Endothelial cell (in vitro differentiated cells): ENCODE results near the gene ARSG. TPM values are rescaled to one million over a fixed set of nuclear protein-coding genes. Genes with fewer than 3 reads are reported as not detected.
"Not testable (repeated sequence)": the region's sequence is repeated elsewhere in the genome, so short reads cannot be mapped to it uniquely, and the experiment has no call there.

Experiments used
- DNase-seq: peaks from one replicate; pipeline ENCODE4 v3.0.0; 2021; ENCODE audit warnings: low spot score
- H3K27ac Mint-ChIP-seq: one replicate; pipeline ENCODE4 v1.8.0; 2021; ENCODE audit warnings: mixed read lengths, inconsistent platforms; ENCODE audit not compliant: unreplicated experiment
- H3K27me3 Mint-ChIP-seq: one replicate; pipeline ENCODE4 v1.8.0; 2021; ENCODE audit warnings: mild to moderate bottlenecking, moderate library complexity, mixed read lengths, inconsistent platforms; ENCODE audit not compliant: unreplicated experiment
- H3K36me3 Mint-ChIP-seq: one replicate; pipeline ENCODE4 v1.8.0; 2021; ENCODE audit warnings: mild to moderate bottlenecking, low read depth, mixed read lengths, inconsistent platforms; ENCODE audit not compliant: unreplicated experiment
- H3K4me1 Mint-ChIP-seq: one replicate; pipeline ENCODE4 v1.8.0; 2021; ENCODE audit warnings: mild to moderate bottlenecking, mixed read lengths, inconsistent platforms; ENCODE audit not compliant: unreplicated experiment
- H3K4me3 Mint-ChIP-seq: one replicate; pipeline ENCODE4 v1.8.0; 2021; ENCODE audit warnings: mild to moderate bottlenecking, mixed read lengths, inconsistent platforms; ENCODE audit not compliant: unreplicated experiment
- H3K9me3 Mint-ChIP-seq: one replicate; pipeline ENCODE4 v1.8.0; 2021; ENCODE audit warnings: mixed read lengths, inconsistent platforms; ENCODE audit not compliant: unreplicated experiment
- total RNA-seq: library from RNA; stranded (reverse); fragmentation: NEBNext Ultra II Directional; extraction: Animal tissue kit (Norgen Biotek cat#: 25700); gene quantifications from one replicate; pipeline ENCODE4 v1.2.1, GENCODE V29; 2021; ENCODE audit not compliant: unreplicated experiment
- TF ChIP-seq, protein P1 (sequence below): fragments of 200-600 bp; sonication (generic); IDR thresholded peaks from one replicate; pipeline ENCODE4 v1.5.0; 2021; ENCODE audit warnings: antibody characterized with exemption; ENCODE audit not compliant: unreplicated experiment

ARSG gene
- total RNA-seq, 1 donor from 2014 or later: 9.8 TPM

DNA sequence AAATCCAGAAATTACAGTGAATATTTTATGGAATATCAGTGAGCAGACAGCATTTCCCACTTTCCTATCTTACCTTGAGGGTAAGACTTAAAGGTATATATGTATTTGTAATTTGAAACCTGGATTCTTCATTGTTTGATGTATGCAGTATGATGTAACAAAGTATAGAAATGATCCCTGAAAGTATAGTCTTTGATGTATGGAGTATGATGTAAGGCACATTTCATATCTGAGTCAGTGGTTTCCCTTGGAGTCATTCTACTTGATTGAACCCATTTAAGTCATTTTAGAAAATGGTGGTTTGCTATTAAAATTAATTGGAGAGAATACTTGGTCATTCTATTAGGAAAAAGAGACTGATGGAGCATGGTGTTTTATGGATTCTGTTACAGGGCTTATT, 33.4 kb upstream of the ARSG start:
- H3K36me3 Mint-ChIP-seq: peaks cover 5% of the 10 kb centered on the region
- no peak for DNase-seq
- no peak overlapping the region for H3K27ac Mint-ChIP-seq
- H3K9me3 Mint-ChIP-seq: no peaks in the 10 kb centered on the region
- no peak overlapping the region for H3K4me3 Mint-ChIP-seq
- peaks cover 10% of the 10 kb centered on the region for H3K4me1 Mint-ChIP-seq
- peaks cover 5% of the 10 kb centered on the region for H3K27me3 Mint-ChIP-seq
- TF ChIP-seq, protein P1, sequence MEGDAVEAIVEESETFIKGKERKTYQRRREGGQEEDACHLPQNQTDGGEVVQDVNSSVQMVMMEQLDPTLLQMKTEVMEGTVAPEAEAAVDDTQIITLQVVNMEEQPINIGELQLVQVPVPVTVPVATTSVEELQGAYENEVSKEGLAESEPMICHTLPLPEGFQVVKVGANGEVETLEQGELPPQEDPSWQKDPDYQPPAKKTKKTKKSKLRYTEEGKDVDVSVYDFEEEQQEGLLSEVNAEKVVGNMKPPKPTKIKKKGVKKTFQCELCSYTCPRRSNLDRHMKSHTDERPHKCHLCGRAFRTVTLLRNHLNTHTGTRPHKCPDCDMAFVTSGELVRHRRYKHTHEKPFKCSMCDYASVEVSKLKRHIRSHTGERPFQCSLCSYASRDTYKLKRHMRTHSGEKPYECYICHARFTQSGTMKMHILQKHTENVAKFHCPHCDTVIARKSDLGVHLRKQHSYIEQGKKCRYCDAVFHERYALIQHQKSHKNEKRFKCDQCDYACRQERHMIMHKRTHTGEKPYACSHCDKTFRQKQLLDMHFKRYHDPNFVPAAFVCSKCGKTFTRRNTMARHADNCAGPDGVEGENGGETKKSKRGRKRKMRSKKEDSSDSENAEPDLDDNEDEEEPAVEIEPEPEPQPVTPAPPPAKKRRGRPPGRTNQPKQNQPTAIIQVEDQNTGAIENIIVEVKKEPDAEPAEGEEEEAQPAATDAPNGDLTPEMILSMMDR: no peak

DNA sequence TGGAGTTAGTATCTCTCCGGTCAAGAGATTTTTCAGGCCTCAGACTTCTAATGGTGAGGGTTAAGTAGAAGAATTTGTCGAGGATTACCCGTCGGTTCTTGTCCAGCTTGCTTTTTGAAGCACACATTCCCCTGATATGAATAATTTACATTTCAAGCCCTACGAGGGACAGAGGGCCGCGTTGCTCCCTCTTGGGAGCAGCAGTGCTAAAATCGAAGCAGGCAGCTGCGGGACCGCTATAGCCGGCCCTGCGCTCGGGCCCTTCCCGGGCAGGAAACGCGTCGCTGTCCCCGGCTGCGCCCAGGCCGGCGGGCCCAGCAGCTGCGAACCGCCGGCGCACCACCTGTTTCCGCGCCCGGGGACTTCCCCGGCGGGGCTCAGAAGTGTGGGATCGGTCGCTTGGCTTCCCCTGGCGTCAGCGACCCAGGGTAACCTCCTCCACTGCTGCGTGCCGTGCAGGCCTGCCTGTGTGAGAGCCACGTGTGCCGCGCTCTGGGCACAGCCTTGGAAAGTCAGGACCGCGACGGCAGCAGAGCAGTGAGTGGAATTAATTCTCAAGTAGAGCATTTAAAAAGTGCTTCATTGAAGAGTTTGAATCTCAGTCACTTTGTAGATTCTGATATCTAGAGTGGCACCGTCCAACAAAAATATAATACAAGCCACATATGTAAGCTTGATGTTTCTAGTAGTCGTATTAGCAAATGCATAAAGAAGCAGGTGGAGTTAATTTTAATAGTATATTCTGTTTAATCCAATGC, 32.2 kb upstream of the ARSG start:
- not testable (repeated sequence) for H3K27me3 Mint-ChIP-seq, H3K36me3 Mint-ChIP-seq, H3K9me3 Mint-ChIP-seq, H3K4me1 Mint-ChIP-seq
- Mint-ChIP-seq H3K27ac (peak overlapping the region; percentile 93), H3K4me3 (peak overlapping the region; percentile 23)
- peak; percentile 73 for DNase-seq

DNA sequence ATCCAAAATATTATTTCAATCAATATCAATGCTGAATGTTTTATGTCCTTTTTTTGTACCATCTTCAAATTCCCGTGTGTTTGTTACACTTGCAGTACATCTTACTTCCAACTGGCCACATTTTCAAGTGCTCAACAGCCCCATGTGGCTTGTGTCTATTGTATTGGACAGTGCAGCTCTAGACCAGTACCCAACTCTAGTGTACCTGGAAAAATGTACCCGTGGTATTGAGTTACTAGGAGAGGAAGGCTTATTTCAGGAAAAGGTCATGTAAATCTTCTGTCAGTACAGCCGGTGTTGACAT, 31.7 kb upstream of the ARSG start:
- not testable (repeated sequence) for H3K27me3 Mint-ChIP-seq, H3K4me1 Mint-ChIP-seq, H3K36me3 Mint-ChIP-seq, DNase-seq, H3K9me3 Mint-ChIP-seq
- Mint-ChIP-seq H3K4me3 (peak overlapping the region; percentile 65), H3K27ac (peak overlapping the region; percentile 85)

DNA sequence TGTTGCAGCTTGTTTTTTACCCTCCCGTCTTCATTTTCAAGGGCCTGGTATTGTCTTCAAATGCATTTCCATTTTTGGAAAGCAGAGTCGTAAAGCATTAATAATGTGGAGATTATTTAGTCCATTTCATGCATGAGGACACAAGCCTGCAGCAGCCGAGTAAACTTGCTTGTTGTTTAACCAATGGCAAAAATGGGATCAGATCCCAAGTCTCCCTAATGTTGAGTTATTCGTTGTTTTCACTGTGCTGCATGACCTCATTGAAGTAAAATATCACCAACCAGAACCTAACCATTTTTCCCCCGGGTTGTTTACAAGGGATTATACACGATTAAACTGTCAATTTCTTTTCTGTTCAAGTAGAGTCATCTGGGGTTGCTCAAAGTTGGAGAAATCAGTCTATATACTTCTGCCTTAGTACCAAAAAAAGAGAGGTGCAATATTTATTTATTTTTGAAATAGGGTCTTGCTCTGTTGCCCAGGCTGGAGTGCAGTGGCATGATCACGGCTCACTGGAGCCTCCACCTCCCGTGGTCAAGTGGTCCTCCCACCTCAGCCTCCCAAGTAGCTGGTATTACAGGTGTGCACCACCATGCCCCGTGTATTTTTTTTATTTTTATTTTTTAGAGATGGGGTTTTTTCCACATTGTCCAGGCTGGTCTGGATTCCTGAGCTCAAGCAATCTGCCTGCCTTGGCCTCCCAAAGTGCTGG, 31.1 kb upstream of the ARSG start:
- no peak overlapping the region for H3K4me3 Mint-ChIP-seq
- TF ChIP-seq, protein P1: no peak
- no peak for DNase-seq

DNA sequence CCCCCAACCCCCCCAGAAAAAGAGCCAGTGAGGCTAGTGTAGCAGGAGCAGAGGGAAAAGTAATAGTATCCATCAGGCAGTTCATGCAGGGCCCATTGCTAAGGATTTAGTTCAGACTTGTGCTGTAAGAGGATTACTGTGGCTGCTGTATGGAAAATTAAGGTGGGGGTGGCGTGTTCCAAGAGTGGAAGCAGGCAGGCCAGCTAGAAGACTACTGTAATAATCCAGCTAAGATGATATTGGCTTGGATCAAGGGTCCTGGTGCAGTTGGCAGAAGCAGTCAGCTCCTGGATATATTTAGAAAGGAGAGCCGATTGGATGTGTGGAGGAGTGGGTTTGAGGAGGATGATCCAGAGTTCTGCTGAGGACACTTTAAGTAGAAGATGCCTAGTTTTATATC, 28.8 kb upstream of the ARSG start:
- H3K4me1 Mint-ChIP-seq, H3K4me3 Mint-ChIP-seq, H3K36me3 Mint-ChIP-seq, DNase-seq, H3K9me3 Mint-ChIP-seq, H3K27ac Mint-ChIP-seq, H3K27me3 Mint-ChIP-seq: not testable (repeated sequence)

More for the DNA sequence above, 31.1 kb upstream of the ARSG start:
- Mint-ChIP-seq H3K27me3 (peaks cover 1% of the 10 kb centered on the region), H3K9me3 (no peaks in the 10 kb centered on the region), H3K4me1 (peaks cover 7% of the 10 kb centered on the region), H3K36me3 (peaks cover 2% of the 10 kb centered on the region), H3K27ac (no peak overlapping the region)

DNA sequence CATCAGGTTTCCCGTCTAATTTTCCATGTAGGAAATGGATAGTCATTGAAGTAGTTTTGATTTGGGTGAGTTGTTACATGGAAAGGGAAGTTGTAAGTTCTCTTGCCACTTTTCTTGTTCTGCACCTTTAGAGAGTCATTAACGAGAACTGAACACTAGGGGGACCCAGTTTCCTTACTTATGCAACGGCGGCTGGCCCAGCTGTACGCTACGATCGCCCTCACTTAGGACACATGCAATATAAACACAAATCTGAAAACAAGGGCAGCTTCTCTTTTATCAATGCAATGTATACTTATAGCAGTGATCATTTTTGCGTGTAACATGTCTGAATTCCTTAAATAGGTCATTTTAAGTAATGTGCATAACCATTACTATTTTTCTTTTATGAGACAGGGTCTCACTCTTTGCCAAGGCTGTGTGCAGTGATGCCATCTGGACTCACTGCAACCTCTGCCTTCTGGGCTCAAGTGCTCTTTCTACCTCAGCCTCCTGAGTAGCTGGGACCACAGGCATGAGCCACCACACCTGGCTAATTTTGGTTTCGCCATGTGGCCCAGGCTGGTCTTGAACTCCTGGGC, 28.1 kb upstream of the ARSG start:
- TF ChIP-seq, protein P1: peak; percentile 70
- not testable (repeated sequence) for H3K4me3 Mint-ChIP-seq, H3K36me3 Mint-ChIP-seq, H3K9me3 Mint-ChIP-seq, H3K4me1 Mint-ChIP-seq, H3K27me3 Mint-ChIP-seq, H3K27ac Mint-ChIP-seq, DNase-seq

DNA sequence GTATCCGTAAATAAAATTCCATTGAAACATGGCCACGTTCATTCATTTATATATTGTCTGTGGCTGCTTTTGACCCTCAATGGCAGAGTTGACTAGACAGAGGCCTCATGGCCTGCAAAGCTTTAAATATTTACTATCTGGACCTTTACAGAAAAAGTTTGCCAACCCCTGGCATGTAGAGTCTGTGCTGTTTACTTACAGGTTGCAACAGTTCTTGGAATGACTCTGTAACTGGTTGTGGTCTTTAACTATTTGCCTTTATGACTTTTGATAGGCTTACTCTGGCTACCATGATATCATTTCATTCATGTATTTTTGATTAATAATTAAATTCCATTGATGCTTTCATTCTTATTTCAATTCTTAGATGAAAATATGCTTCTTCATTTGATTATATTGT, 25.5 kb upstream of the ARSG start:
- DNase-seq: not testable (repeated sequence)

More for the DNA sequence above, 25.5 kb upstream of the ARSG start:
- H3K9me3 Mint-ChIP-seq, H3K27ac Mint-ChIP-seq, H3K27me3 Mint-ChIP-seq, H3K4me1 Mint-ChIP-seq, H3K36me3 Mint-ChIP-seq, H3K4me3 Mint-ChIP-seq: not testable (repeated sequence)
